Astrocyte (in vitro differentiated cells and primary cell): ENCODE measurements around the gene CPLX1. TPM values are rescaled to one million over a fixed set of nuclear protein-coding genes. Genes with fewer than 3 reads are reported as not detected.

Experiments used
- DNase-seq: peaks from one replicate; pipeline ENCODE4 v3.0.0-alpha.2; 2010; ENCODE audit warnings: low read depth
- FAIRE-seq: peaks from 2 replicates; lab custom pipeline; 2011; peaks lifted over from hg19 to GRCh38; lab: Jason Lieb, UNC
- H2AFZ ChIP-seq: 2 replicates; pipeline ENCODE4 v1.6.0; 2012; ENCODE audit warnings: low read depth, low read length, inconsistent platforms
- H3K27ac ChIP-seq: 2 replicates; pipeline ENCODE4 v1.5.1; 2011; ENCODE audit warnings: low read depth, low read length, inconsistent platforms
- H3K27me3 ChIP-seq: 2 replicates; pipeline ENCODE4 v1.6.0; 2011; ENCODE audit warnings: low read length, inconsistent platforms; ENCODE audit not compliant: insufficient read depth
- H3K36me3 ChIP-seq: 2 replicates; pipeline ENCODE4 v1.5.1; 2011; ENCODE audit warnings: low read length, inconsistent platforms; ENCODE audit not compliant: insufficient read depth
- H3K4me1 ChIP-seq: 2 replicates; pipeline ENCODE4 v1.5.1; 2011; ENCODE audit warnings: low read length, inconsistent platforms; ENCODE audit not compliant: insufficient read depth
- H3K4me2 ChIP-seq: 2 replicates; pipeline ENCODE4 v1.6.0; 2012; ENCODE audit warnings: low read length, inconsistent platforms
- H3K4me3 ChIP-seq: 2 replicates; pipeline ENCODE4 v1.5.1; 2011; ENCODE audit warnings: low read depth, mild to moderate bottlenecking, low read length, inconsistent platforms; ENCODE audit not compliant: insufficient read depth
- H3K79me2 ChIP-seq: 2 replicates; pipeline ENCODE4 v1.6.0; 2012; ENCODE audit warnings: mild to moderate bottlenecking, low read length, inconsistent platforms; ENCODE audit not compliant: insufficient read depth
- H3K9ac ChIP-seq: 2 replicates; pipeline ENCODE4 v1.6.0; 2012; ENCODE audit warnings: mild to moderate bottlenecking, low read length, inconsistent platforms
- H3K9me3 ChIP-seq: 2 replicates; pipeline ENCODE4 v1.5.1; 2012; ENCODE audit warnings: low read depth, mild to moderate bottlenecking, low read length, inconsistent platforms; ENCODE audit not compliant: insufficient read depth
- H4K20me1 ChIP-seq: 2 replicates; pipeline ENCODE4 v1.6.0; 2012; ENCODE audit warnings: low read length, inconsistent platforms; ENCODE audit not compliant: insufficient read depth
- H3K27ac Mint-ChIP-seq: one replicate; pipeline ENCODE4 v1.8.0; 2021; ENCODE audit warnings: mild to moderate bottlenecking, mixed read lengths; ENCODE audit not compliant: unreplicated experiment
- H3K27me3 Mint-ChIP-seq: one replicate; pipeline ENCODE4 v1.8.0; 2021; ENCODE audit warnings: low read depth, mixed read lengths; ENCODE audit not compliant: unreplicated experiment
- H3K36me3 Mint-ChIP-seq: one replicate; pipeline ENCODE4 v1.8.0; 2021; ENCODE audit warnings: low read depth, mixed read lengths; ENCODE audit not compliant: unreplicated experiment
- H3K4me1 Mint-ChIP-seq: one replicate; pipeline ENCODE4 v1.8.0; 2021; ENCODE audit warnings: low read depth, mixed read lengths; ENCODE audit not compliant: unreplicated experiment
- H3K4me3 Mint-ChIP-seq: one replicate; pipeline ENCODE4 v1.8.0; 2021; ENCODE audit warnings: mild to moderate bottlenecking, moderate library complexity, mixed read lengths; ENCODE audit not compliant: unreplicated experiment
- H3K9me3 Mint-ChIP-seq: one replicate; pipeline ENCODE4 v1.8.0; 2021; ENCODE audit warnings: mild to moderate bottlenecking, mixed read lengths; ENCODE audit not compliant: unreplicated experiment
- CTCF ChIP-seq: IDR thresholded peaks from 2 replicates; pipeline ENCODE4 v1.5.1; 2011; ENCODE audit warnings: low read depth, mild to moderate bottlenecking, inconsistent platforms, low read length, moderate library complexity; ENCODE audit not compliant: insufficient read depth
- EZH2 ChIP-seq: IDR thresholded peaks from 2 replicates; pipeline ENCODE4 v1.6.1; 2012; ENCODE audit warnings: mild to moderate bottlenecking, low read length, inconsistent platforms; ENCODE audit not compliant: insufficient read depth
- total RNA-seq: library from RNA; stranded (reverse); gene quantifications from 2 replicates; pipeline ENCODE4 v1.2.1, GENCODE V29; 2021

The CPLX1 gene
- total RNA-seq, 1 donor from 2014 or later: 1.9 TPM

GRCh38 chr4:796206-796605 lies 29.7 kb downstream of the CPLX1 start:
- peaks cover 37% of the 10 kb centered on the region for H3K27me3 Mint-ChIP-seq

GRCh38 chr4:795726-796119 lies 30.2 kb downstream of the CPLX1 start:
- no peak overlapping the region for H3K4me3 Mint-ChIP-seq
- no peaks in the 10 kb centered on the region for H3K36me3 ChIP-seq
- H3K9me3 ChIP-seq: no peaks in the 10 kb centered on the region
- FAIRE-seq (no peak), DNase-seq (no peak)
- no peak overlapping the region for H3K27ac Mint-ChIP-seq
- no peak overlapping the region for H3K4me3 ChIP-seq
- no peaks in the 10 kb centered on the region for H3K79me2 ChIP-seq
- no peak overlapping the region for H3K4me2 ChIP-seq
- no peak overlapping the region for H3K9ac ChIP-seq
- H3K36me3 Mint-ChIP-seq: no peaks in the 10 kb centered on the region
- H3K27me3 Mint-ChIP-seq: peaks cover 39% of the 10 kb centered on the region
- peaks cover 4% of the 10 kb centered on the region for H3K4me1 Mint-ChIP-seq
- H4K20me1 ChIP-seq: peaks cover 8% of the 10 kb centered on the region
- no peak for TF ChIP-seq CTCF
- TF ChIP-seq EZH2: no peak
- H2AFZ ChIP-seq: no peak overlapping the region
- peaks cover 49% of the 10 kb centered on the region for H3K27me3 ChIP-seq
- H3K4me1 ChIP-seq: peaks cover 3% of the 10 kb centered on the region
- no peak overlapping the region for H3K27ac ChIP-seq
- no peaks in the 10 kb centered on the region for H3K9me3 Mint-ChIP-seq

More at GRCh38 chr4:796206-796605, 29.7 kb downstream of the CPLX1 start:
- no peak for FAIRE-seq
- Histone ChIP-seq H3K27ac (no peak overlapping the region), H3K4me1 (peaks cover 3% of the 10 kb centered on the region), H3K36me3 (no peaks in the 10 kb centered on the region), H3K4me3 (no peak overlapping the region), H3K9me3 (no peaks in the 10 kb centered on the region), H3K4me2 (no peak overlapping the region), H2AFZ (no peak overlapping the region), H3K27me3 (peaks cover 49% of the 10 kb centered on the region), H3K79me2 (no peaks in the 10 kb centered on the region), H3K9ac (no peak overlapping the region), H4K20me1 (peaks cover 8% of the 10 kb centered on the region)
- peaks cover 4% of the 10 kb centered on the region for H3K4me1 Mint-ChIP-seq
- TF ChIP-seq CTCF (no peak), EZH2 (no peak)
- no peaks in the 10 kb centered on the region for H3K9me3 Mint-ChIP-seq
- H3K4me3 Mint-ChIP-seq: peak overlapping the region; percentile 30
- H3K27ac Mint-ChIP-seq: no peak overlapping the region
- no peak for DNase-seq
- H3K36me3 Mint-ChIP-seq: no peaks in the 10 kb centered on the region

GRCh38 chr4:794900-795725 lies 30.8 kb downstream of the CPLX1 start:
- no peak overlapping the region for H3K27ac Mint-ChIP-seq
- Histone ChIP-seq H3K9me3 (no peaks in the 10 kb centered on the region), H3K4me2 (peak overlapping the region; percentile 26), H3K4me3 (no peak overlapping the region), H3K79me2 (no peaks in the 10 kb centered on the region), H3K4me1 (peaks cover 3% of the 10 kb centered on the region), H3K27ac (no peak overlapping the region), H3K36me3 (no peaks in the 10 kb centered on the region), H2AFZ (peak overlapping the region; percentile 26), H3K27me3 (peaks cover 49% of the 10 kb centered on the region), H3K9ac (no peak overlapping the region), H4K20me1 (peaks cover 8% of the 10 kb centered on the region)
- no peaks in the 10 kb centered on the region for H3K9me3 Mint-ChIP-seq
- peaks cover 43% of the 10 kb centered on the region for H3K27me3 Mint-ChIP-seq
- TF ChIP-seq EZH2 (peak; percentile 99), CTCF (no peak)
- no peak for DNase-seq
- H3K36me3 Mint-ChIP-seq: no peaks in the 10 kb centered on the region
- H3K4me1 Mint-ChIP-seq: peaks cover 4% of the 10 kb centered on the region
- no peak for FAIRE-seq
- H3K4me3 Mint-ChIP-seq: no peak overlapping the region
